Ascending aorta (tissue), 2 donors: ENCODE results near the gene GPR65. TPM values are rescaled to one million over a fixed set of nuclear protein-coding genes. Genes with fewer than 3 reads are reported as not detected.

Source experiments
- DNase-seq, 2 donors: peaks; one replicate each; pipeline ENCODE4 v3.0.0-alpha.2; 2019; ENCODE audit warnings: low spot score in 2 of 2
- H3K27ac ChIP-seq, 2 donors: fragments of 200-600 bp; sonication (generic); one replicate each; pipeline ENCODE4 v1.5.1; 2016 to 2017; ENCODE audit warnings: mild to moderate bottlenecking in 1 of 2
- H3K27me3 ChIP-seq: fragments of 200-600 bp; sonication (generic); one replicate; pipeline ENCODE4 v1.5.1; 2017
- H3K36me3 ChIP-seq, 2 donors: fragments of 200-600 bp; sonication (generic); one replicate each; pipeline ENCODE4 v1.5.1; 2016
- H3K4me1 ChIP-seq, 2 donors: fragments of 200-600 bp; sonication (generic); one replicate each; pipeline ENCODE4 v1.5.1; 2016 to 2017; ENCODE audit warnings: mild to moderate bottlenecking in 1 of 2
- H3K4me3 ChIP-seq, 2 donors: fragments of 200-600 bp; sonication (generic); one replicate each; pipeline ENCODE4 v1.5.1; 2016 to 2017; ENCODE audit warnings: mild to moderate bottlenecking in 1 of 2
- H3K9me3 ChIP-seq, 2 donors: fragments of 200-600 bp; sonication (generic); one replicate each; pipeline ENCODE4 v1.5.1; 2016
- CTCF ChIP-seq, 3 experiments: fragments of 200-600 bp in 2 of 3; fragments of 450-650 bp in 1 of 3; sonication (generic) in 2 of 3; IDR thresholded peaks; one replicate each; pipeline ENCODE4 v1.5.1; 2016 to 2019; ENCODE audit warnings: antibody characterized with exemption in 3 of 3, mild to moderate bottlenecking in 1 of 3, moderate library complexity in 1 of 3
- intact Hi-C: fragments of 100-400 bp; cut with DNase I; formaldehyde crosslinking; loops from one replicate; pipeline ENCODE4 v1.15.1; 2023
- total RNA-seq: library from RNA; depleted of rRNA; stranded (reverse); fragments of >200 nt; gene quantifications from one replicate; pipeline ENCODE4 v1.1.0, GENCODE V29; 2016

Gene GPR65
- total RNA-seq, 1 donor from 2014 or later: 0.32 TPM

- Histone ChIP-seq H3K4me1 (no peaks in the 10 kb centered on the region), H3K27ac (no peak overlapping the region), H3K27me3 (no peaks in the 10 kb centered on the region), H3K9me3 (no peaks in the 10 kb centered on the region), H3K4me3 (no peak overlapping the region), H3K36me3 (no peaks in the 10 kb centered on the region)
- no peak for TF ChIP-seq CTCF (IDR thresholded peaks at IDR 0.05)
- DNase-seq: no peak
- intact Hi-C loops: no loop called here
Measured at GRCh38 chr14:88003425-88003824, 1.5 kb upstream of the GPR65 start.

GRCh38 chr14:88004506-88005036 lies 364 bp upstream of the GPR65 start:
- H3K36me3 ChIP-seq: no peaks in the 10 kb centered on the region
- DNase-seq: no peak
- no peaks in the 10 kb centered on the region for H3K9me3 ChIP-seq
- intact Hi-C loops: no loop called here
- no peaks in the 10 kb centered on the region for H3K4me1 ChIP-seq
- no peaks in the 10 kb centered on the region for H3K27me3 ChIP-seq
- TF ChIP-seq CTCF (IDR thresholded peaks at IDR 0.05): no peak
- no peak overlapping the region for H3K27ac ChIP-seq
- no peak overlapping the region for H3K4me3 ChIP-seq

GRCh38 chr14:88005978-88006851 lies 1.3 kb downstream of the GPR65 start:
- Histone ChIP-seq H3K27me3 (no peaks in the 10 kb centered on the region), H3K27ac (no peak overlapping the region), H3K4me3 (peak overlapping the region in 1 of 2 donors; percentile 9), H3K9me3 (no peaks in the 10 kb centered on the region), H3K36me3 (no peaks in the 10 kb centered on the region), H3K4me1 (no peaks in the 10 kb centered on the region)
- TF ChIP-seq CTCF (IDR thresholded peaks at IDR 0.05): no peak
- intact Hi-C loops: no loop called here
- DNase-seq: peak in 1 of 2 donors; percentile 66

DNA sequence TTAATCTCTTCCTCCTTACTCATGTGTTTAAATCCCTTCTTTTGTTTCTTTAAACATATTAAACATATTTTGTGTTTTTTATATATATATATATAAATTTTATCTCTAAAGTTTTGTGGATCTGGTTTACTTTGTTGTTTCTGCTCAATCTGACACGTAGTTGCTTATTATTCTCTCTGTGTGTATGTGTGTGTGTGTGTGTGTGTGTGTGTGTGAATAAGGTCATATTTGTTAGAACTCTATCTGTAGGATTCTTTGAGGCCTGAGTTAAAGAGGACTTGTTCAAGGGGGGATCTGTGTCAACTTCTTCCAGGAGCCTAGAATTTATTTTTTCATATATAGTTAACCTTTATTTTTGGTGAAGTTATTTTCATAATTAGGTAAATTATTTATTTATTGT lies 2.7 kb downstream of the GPR65 start:
- Histone ChIP-seq H3K4me3 (no peak overlapping the region), H3K27me3 (no peaks in the 10 kb centered on the region), H3K9me3 (no peaks in the 10 kb centered on the region), H3K36me3 (no peaks in the 10 kb centered on the region), H3K4me1 (no peaks in the 10 kb centered on the region), H3K27ac (no peak overlapping the region)
- TF ChIP-seq CTCF (IDR thresholded peaks at IDR 0.05): no peak
- intact Hi-C loops: no loop called here
- DNase-seq: no peak

- DNase-seq: no peak
- Histone ChIP-seq H3K9me3 (no peaks in the 10 kb centered on the region), H3K4me3 (no peak overlapping the region), H3K36me3 (no peaks in the 10 kb centered on the region), H3K27me3 (no peaks in the 10 kb centered on the region), H3K27ac (no peak overlapping the region), H3K4me1 (no peaks in the 10 kb centered on the region)
- intact Hi-C loops: no loop called here
- TF ChIP-seq CTCF (IDR thresholded peaks at IDR 0.05): no peak
Measured at GRCh38 chr14:88008039-88008742, 3.3 kb downstream of the GPR65 start.
